Limb (tissue), 2 donors: ENCODE results near the gene RIMBP3C.
"Not testable (repeated sequence)": the region's sequence is repeated elsewhere in the genome, so short reads cannot be mapped to it uniquely, and the experiment has no call there.

Experiments used
- DNase-seq, 2 donors: peaks; one replicate each; pipeline ENCODE4 v3.0.0-alpha.2; 2016; ENCODE audit errors: extremely low spot score in 2 of 2

The RIMBP3C gene

GRCh38 chr22:21551361-21551760 lies at the start of gene RIMBP3C:
Gene RIMBP3C (minus strand): TSS chr22:21551461. CDS start chr22:21550976, 485 bp downstream.
- DNase-seq, result not testable (repeated sequence)

- no peak for DNase-seq
These were observed 48.0 kb upstream of the RIMBP3C start for GRCh38 chr22:21599053-21599893.

- DNase-seq, result no peak
These were observed 47.0 kb upstream of the RIMBP3C start for GRCh38 chr22:21598302-21598701.

- not testable (repeated sequence) for DNase-seq
These were observed 45.3 kb upstream of the RIMBP3C start for GRCh38 chr22:21596356-21597135.

- no peak for DNase-seq
These were observed 43.7 kb upstream of the RIMBP3C start for GRCh38 chr22:21594865-21595452.

GRCh38 chr22:21593406-21594232 lies 42.4 kb upstream of the RIMBP3C start:
- no peak for DNase-seq

GRCh38 chr22:21592422-21592821 lies 41.2 kb upstream of the RIMBP3C start:
- DNase-seq, result no peak

GRCh38 chr22:21591695-21592094 lies 40.4 kb upstream of the RIMBP3C start:
- DNase-seq, result no peak

- no peak for DNase-seq
These were observed 39.8 kb upstream of the RIMBP3C start for GRCh38 chr22:21590809-21591641.

GRCh38 chr22:21589396-21589795 lies 38.1 kb upstream of the RIMBP3C start:
- DNase-seq, result no peak

GRCh38 chr22:21587803-21588611 lies 36.7 kb upstream of the RIMBP3C start:
- DNase-seq, result no peak

- no peak for DNase-seq
These were observed 34.1 kb upstream of the RIMBP3C start for GRCh38 chr22:21585389-21585788.

- DNase-seq, result no peak
These were observed 31.8 kb upstream of the RIMBP3C start for GRCh38 chr22:21582801-21583740.

- not testable (repeated sequence) for DNase-seq
These were observed 29.9 kb upstream of the RIMBP3C start for GRCh38 chr22:21581009-21581713.

GRCh38 chr22:21580623-21581007 lies 29.4 kb upstream of the RIMBP3C start:
- not testable (repeated sequence) for DNase-seq

- DNase-seq, result no peak
These were observed 28.2 kb upstream of the RIMBP3C start for GRCh38 chr22:21579474-21579851.

GRCh38 chr22:21573750-21574494 lies 22.7 kb upstream of the RIMBP3C start:
- no peak for DNase-seq
